ENCODE data around the gene MSRB1.

MSRB1 gene

DNA sequence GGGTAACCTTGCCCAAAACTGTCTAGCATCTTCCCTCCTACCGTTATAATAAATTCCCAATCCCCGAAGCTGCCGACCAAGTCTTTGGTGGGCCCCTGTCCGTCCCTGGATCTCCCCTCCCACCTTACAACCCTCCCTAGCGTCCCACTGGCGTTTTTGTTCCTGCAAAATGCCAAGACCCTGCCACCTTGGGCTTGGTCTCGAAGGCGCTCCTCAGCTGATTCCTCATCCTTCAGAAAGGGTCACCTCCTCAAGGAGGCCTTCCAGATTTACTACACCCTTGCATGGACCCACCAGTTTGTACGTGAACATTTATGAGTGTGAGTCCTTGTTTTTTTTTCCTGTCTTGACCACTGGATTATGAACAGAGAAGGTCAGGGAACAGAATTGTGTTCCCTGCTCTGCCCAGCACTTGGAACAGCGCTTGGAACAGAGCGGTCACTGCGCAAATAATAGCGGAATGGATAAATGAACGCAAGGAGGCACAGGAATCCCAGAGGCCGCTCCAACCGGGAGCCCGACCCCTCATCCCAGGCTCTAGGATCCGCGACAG, 40.1 kb upstream of the MSRB1 start:
- DNase-seq (ENCODE audit: extremely low read depth, low read depth): no peak
- H3K4me3 ChIP-seq (replicated peaks; ENCODE audit: low read depth, low read length): peak overlapping the region; percentile 70
- TF ChIP-seq, protein P1, sequence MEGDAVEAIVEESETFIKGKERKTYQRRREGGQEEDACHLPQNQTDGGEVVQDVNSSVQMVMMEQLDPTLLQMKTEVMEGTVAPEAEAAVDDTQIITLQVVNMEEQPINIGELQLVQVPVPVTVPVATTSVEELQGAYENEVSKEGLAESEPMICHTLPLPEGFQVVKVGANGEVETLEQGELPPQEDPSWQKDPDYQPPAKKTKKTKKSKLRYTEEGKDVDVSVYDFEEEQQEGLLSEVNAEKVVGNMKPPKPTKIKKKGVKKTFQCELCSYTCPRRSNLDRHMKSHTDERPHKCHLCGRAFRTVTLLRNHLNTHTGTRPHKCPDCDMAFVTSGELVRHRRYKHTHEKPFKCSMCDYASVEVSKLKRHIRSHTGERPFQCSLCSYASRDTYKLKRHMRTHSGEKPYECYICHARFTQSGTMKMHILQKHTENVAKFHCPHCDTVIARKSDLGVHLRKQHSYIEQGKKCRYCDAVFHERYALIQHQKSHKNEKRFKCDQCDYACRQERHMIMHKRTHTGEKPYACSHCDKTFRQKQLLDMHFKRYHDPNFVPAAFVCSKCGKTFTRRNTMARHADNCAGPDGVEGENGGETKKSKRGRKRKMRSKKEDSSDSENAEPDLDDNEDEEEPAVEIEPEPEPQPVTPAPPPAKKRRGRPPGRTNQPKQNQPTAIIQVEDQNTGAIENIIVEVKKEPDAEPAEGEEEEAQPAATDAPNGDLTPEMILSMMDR (IDR thresholded peaks at IDR 0.05; ENCODE audit: low read depth, low read length, missing control alignments): no peak

DNA sequence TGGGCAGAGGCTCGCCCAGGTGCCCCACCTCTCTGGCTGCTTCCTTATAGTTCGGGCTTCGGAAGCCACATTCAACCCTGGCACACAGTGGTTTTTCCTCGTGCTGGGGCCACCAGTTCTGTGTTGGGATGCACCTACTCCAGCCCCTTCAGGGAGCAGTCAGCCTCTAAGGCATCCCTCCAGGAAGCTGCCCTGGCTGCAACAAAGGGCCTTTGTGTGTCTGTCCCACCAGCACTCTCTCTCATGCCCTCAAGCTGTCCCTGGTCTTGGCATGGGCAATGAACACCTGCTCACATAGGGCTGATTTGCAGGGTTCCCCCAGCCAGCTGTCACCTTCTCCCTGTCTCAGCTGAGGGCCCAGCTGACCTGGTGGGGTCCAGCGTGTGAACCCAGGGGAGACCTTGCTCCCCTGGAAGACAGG, 39.0 kb upstream of the MSRB1 start:
- H3K4me3 ChIP-seq (replicated peaks; ENCODE audit: low read depth, low read length): no peak overlapping the region
- no peak for DNase-seq (ENCODE audit: extremely low read depth, low read depth)
- TF ChIP-seq, protein P1 (IDR thresholded peaks at IDR 0.05; ENCODE audit: low read depth, low read length, missing control alignments): no peak

DNA sequence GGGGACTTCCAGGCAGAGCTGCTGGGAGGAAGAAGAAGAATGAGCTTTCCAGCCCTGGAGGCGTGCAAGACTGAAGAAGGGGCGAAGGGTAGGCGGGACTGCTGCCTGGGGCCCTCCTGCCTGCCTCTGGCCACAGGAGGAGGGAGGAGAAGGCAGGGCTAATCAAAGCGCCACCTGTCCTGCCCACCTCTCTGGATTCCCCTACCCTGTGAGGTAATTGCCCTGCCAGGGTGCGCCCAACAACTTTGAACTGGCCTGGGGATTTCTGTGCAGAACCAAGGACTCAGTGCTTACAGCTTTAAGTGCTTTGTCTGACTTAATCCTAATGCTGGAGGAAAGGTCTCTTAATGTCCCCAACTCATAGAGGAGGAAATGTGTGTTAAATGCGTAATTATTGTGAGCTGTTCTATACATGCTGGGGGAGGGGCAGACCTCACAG, 38.4 kb upstream of the MSRB1 start, which contains the start of gene NOXO1:
NOXO1 (minus strand) TSS at position 72 of the 439 bp plus-strand sequence. CDS start 290 bp downstream, outside the sequence.
- no peak for DNase-seq (ENCODE audit: extremely low read depth, low read depth)
- H3K4me3 ChIP-seq (replicated peaks; ENCODE audit: low read depth, low read length): no peak within 1 kb of the TSS
- TF ChIP-seq, protein P1 (IDR thresholded peaks at IDR 0.05; ENCODE audit: low read depth, low read length, missing control alignments): no peak

DNA sequence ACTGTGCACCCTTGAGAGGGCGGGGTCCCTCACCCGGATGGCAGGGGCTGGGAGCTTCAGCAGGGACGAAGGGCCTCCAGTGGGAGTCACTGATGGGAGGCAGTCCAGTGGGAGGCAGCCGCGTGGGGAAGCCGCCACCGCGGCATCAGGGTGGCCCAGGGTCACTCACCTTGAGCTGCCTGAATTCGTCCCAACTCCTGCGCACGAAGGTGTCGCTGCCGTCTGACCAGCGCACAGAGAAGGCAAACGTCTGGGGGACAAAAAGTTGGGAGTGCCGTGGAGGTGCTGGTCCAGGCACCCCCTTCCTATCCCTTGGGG, 37.7 kb upstream of the MSRB1 start:
- no peak overlapping the region for H3K4me3 ChIP-seq (replicated peaks; ENCODE audit: low read depth, low read length)
- DNase-seq (ENCODE audit: extremely low read depth, low read depth): no peak
- TF ChIP-seq, protein P1 (IDR thresholded peaks at IDR 0.05; ENCODE audit: low read depth, low read length, missing control alignments): no peak

DNA sequence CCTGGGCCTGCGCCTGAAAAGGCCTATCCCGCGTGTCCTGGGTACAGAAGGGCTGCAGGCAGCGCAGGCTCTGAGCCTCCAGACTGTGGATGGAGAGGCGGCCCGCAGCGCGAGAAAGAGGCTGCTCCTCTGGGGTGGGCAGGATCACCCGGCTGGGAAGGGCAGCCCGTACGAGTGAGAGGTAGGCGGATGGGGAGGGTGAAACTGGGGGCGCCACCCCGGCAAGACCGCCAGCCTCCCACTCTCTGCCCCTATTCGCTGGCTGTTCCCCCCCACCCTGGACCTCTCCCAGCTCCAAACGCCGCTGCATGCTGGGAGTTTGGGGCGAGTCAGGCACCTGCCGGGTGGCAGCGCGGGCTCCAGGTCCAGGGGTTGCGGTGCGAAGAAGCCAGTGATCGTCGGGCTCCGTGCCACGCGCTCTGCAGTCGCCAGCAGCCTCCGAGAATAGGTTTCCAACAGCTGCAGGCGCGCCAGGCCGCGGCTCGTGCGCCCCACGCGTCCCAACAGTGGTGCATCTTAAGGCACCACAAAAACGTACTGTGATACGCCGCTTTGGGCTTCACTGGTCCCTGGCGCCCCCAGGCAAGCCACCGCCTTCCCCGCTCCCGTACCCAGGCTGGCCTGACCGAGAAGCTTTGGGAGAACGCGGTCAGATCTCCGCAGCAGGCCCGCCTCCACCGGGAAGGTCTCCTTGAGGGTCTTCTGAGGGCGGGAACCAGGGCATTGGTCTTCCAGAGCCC, 37.2 kb upstream of the MSRB1 start:
- no peak overlapping the region for H3K4me3 ChIP-seq (replicated peaks; ENCODE audit: low read depth, low read length)
- TF ChIP-seq, protein P1 (IDR thresholded peaks at IDR 0.05; ENCODE audit: low read depth, low read length, missing control alignments): no peak
- no peak for DNase-seq (ENCODE audit: extremely low read depth, low read depth)

DNA sequence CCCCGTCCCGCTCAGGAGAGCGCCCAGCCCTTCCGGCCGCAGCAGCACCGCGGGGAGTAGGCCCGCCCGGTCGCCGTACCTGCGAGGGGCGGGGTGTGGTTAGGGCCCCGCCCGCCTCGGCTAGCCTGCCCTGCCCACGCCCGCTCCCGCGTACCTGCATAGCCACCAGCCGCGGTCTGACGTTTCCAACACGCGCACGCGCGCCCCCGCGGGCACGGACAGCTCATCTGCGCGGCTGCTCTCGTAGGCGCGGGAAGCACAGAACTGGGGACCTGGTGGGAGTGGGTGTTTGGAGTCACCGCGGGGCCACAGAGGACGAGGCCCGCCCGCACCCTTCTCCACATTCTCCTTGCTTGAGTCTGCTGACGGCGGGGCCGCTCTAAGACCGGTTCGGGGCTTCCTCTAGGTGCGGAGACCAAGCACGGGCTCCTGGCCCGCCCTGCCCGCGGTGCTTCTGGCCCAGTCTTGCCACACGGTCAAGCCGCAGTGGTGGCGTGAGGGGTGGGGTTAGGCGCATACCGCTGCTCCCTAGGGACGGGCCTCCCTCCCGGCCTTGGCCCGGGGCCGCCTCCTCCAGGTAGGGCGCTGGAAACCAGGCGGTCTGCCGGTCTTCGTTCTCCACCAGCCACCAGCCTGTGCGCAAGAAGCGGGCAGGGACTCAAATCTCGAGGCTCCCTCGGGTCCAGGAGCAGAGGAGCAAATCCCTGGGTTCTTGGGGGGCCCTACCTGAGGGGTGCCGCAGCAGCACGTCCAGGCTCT, 36.5 kb upstream of the MSRB1 start:
- TF ChIP-seq, protein P1 (IDR thresholded peaks at IDR 0.05; ENCODE audit: low read depth, low read length, missing control alignments): no peak
- no peak overlapping the region for H3K4me3 ChIP-seq (replicated peaks; ENCODE audit: low read depth, low read length)
- no peak for DNase-seq (ENCODE audit: extremely low read depth, low read depth)
